PFSK-1 (cell line): ENCODE results near the gene SLC24A3.

Experiments used
- SIN3A ChIP-seq: IDR thresholded peaks from 2 replicates; pipeline ENCODE4 v1.6.1; 2012; ENCODE audit warnings: mild to moderate bottlenecking, low read length, moderate library complexity, borderline replicate concordance; ENCODE audit not compliant: insufficient read depth
- TAF1 ChIP-seq: IDR thresholded peaks from 2 replicates; pipeline ENCODE4 v1.6.1; 2012; ENCODE audit warnings: low read length, control low read depth, borderline replicate concordance; ENCODE audit not compliant: insufficient read depth

- TF ChIP-seq TAF1 (no peak), SIN3A (no peak)
Observed at GRCh38 chr20:19274001-19274400, 61.6 kb downstream of the SLC24A3 start.
